H7 (cell line): Measurements from ENCODE around the gene EIF1AY. TPM values are rescaled to one million over a fixed set of nuclear protein-coding genes. Genes with fewer than 3 reads are reported as not detected.
"Not testable (repeated sequence)": the region's sequence is repeated elsewhere in the genome, so short reads cannot be mapped to it uniquely, and the experiment has no call there.

Experiments
- DNase-seq: peaks from one replicate; pipeline ENCODE4 v3.0.0; 2012
- H3K27me3 ChIP-seq: 2 replicates; pipeline ENCODE4 v1.6.0; 2011; ENCODE audit warnings: mild to moderate bottlenecking, low read length; ENCODE audit not compliant: control insufficient read depth, insufficient read depth
- H3K36me3 ChIP-seq: replicated peaks from 2 replicates; pipeline ENCODE4 v1.5.1; 2011; ENCODE audit warnings: low read length; ENCODE audit not compliant: control insufficient read depth, insufficient read depth
- H3K4me3 ChIP-seq: 2 replicates; pipeline ENCODE4 v1.5.1; 2011; ENCODE audit warnings: low read depth, mild to moderate bottlenecking, control low read depth, low read length, moderate library complexity; ENCODE audit not compliant: insufficient read depth
- total RNA-seq: library from RNA; depleted of rRNA; stranded (reverse); fragments of >200 nt; shearing (Covaris generic); gene quantifications from 2 replicates; pipeline ENCODE4 v1.2.3, GENCODE V29; 2014; rRNA removed

EIF1AY gene, protein sequence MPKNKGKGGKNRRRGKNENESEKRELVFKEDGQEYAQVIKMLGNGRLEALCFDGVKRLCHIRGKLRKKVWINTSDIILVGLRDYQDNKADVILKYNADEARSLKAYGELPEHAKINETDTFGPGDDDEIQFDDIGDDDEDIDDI
- not detected in 2 replicates for total RNA-seq

DNA sequence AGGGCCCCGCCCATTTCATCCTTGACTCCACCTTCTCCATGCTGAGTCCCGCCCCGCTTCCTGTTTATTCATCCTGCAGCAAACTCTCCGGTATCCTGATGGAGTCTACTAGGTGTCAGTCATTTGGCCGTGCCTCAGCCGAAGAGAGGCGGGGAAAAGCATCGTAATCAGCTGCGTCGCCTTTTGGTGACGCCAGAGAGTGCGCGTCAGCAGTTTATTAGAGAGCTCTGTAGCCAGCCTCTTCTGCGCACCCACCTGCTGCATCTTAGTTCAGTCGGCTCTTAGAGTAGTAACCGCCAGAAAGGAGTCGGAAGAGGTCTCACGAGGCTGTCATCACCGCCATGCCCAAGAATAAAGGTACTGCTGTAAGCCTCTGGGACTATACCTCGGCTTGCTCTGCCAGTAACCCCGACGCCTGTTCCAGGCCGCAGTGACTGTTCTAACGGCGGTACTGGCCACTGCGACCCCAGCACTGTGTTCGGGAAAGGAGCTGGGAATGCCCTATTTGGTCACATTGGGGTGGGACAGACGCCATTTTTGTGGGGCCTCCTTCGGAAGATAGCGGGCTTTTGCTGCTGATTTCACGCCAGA, at the start of gene EIF1AY:
EIF1AY (plus strand) TSS at position 246 of the 591 bp plus-strand sequence; CDS start at position 342, 96 bp downstream.
- Histone ChIP-seq H3K36me3 (no peaks in the 10 kb centered on the region), H3K4me3 (no peak within 1 kb of the TSS), H3K27me3 (no peaks in the 10 kb centered on the region)
- DNase-seq: no peak

- Histone ChIP-seq H3K4me3 (no peak overlapping the region), H3K36me3 (no peaks in the 10 kb centered on the region), H3K27me3 (no peaks in the 10 kb centered on the region)
- no peak for DNase-seq
Measured at GRCh38 chrY:20528435-20528834, 47.1 kb upstream of the EIF1AY start.

- Histone ChIP-seq H3K36me3 (no peaks in the 10 kb centered on the region), H3K27me3 (no peaks in the 10 kb centered on the region), H3K4me3 (no peak overlapping the region)
- DNase-seq: no peak
Measured at GRCh38 chrY:20538186-20538585, 37.4 kb upstream of the EIF1AY start.

DNA sequence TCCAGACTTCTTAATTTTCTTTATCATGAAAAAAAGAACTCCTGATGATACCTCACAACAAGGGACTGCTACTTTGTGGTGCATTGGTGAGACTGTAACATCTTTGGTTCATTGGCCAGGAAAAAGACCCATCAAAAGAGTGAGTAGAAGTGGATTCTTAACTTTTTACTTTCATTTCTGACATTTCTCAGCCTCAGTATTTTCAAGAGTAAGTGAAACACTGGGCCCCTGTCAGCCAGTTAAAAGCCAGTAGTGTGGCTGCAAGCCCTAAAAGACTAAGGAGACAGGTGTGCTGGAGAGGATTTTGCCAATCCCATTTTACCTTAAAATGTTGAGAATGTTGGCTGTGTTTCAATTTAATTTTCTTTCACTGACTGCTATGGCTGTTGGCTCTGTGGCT, 36.6 kb upstream of the EIF1AY start:
- Histone ChIP-seq H3K4me3 (no peak overlapping the region), H3K36me3 (no peaks in the 10 kb centered on the region), H3K27me3 (no peaks in the 10 kb centered on the region)
- no peak for DNase-seq

GRCh38 chrY:20544451-20544960, 31.1 kb upstream of the EIF1AY start:
- Histone ChIP-seq H3K36me3 (no peaks in the 10 kb centered on the region), H3K27me3 (no peaks in the 10 kb centered on the region), H3K4me3 (no peak overlapping the region)
- no peak for DNase-seq

DNA sequence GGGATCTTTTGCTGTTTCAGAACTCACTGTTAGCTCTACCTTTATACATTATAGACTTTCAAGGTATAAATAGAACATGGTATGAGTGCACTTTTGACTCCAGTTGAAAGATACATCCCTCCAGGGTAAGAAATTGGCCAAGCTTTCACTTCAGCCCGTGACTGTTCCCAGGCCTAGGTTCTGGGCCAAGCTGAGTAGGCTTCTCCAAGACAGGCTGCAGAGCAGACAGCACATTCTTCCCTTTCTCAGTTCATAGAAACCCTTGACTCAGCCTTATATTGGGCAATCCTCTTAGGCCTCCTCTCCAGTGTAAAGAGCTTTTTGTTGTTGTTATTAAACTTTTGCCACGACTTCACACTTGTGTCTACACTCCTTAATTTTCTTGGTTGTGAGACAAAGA, 29.5 kb upstream of the EIF1AY start:
- DNase-seq: no peak
- no peak overlapping the region for H3K4me3 ChIP-seq
- H3K27me3 ChIP-seq: no peaks in the 10 kb centered on the region
- no peaks in the 10 kb centered on the region for H3K36me3 ChIP-seq

- no peaks in the 10 kb centered on the region for H3K27me3 ChIP-seq
- H3K36me3 ChIP-seq: no peaks in the 10 kb centered on the region
- no peak overlapping the region for H3K4me3 ChIP-seq
- no peak for DNase-seq
Measured at GRCh38 chrY:20549289-20549688, 26.3 kb upstream of the EIF1AY start.

- H3K36me3 ChIP-seq: no peaks in the 10 kb centered on the region
- H3K4me3 ChIP-seq: no peak overlapping the region
- H3K27me3 ChIP-seq: no peaks in the 10 kb centered on the region
- no peak for DNase-seq
Measured at GRCh38 chrY:20551840-20552239, 23.7 kb upstream of the EIF1AY start.

- DNase-seq, H3K4me3 ChIP-seq, H3K36me3 ChIP-seq, H3K27me3 ChIP-seq: not testable (repeated sequence)
Measured at GRCh38 chrY:20552764-20553323, 22.7 kb upstream of the EIF1AY start.

DNA sequence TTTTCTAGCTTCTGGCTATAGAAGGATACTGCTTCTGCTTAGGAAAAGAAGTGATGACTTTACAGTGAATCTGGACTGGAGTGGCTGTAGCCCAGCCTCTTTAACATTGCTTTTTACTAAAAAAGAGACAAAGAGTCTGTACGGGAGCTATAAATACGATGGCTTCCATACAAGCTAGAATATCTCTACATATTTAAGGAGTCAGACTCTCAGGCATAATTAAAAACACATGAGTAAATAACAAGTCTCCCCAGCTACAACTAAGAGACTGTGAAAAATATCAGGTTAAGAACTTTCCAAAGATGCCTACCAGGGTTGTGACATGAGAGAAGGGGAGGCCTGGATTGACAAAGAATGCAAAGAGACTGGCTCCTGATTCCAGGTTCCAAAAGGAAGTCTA, 19.8 kb upstream of the EIF1AY start:
- Histone ChIP-seq H3K27me3 (no peaks in the 10 kb centered on the region), H3K4me3 (no peak overlapping the region), H3K36me3 (no peaks in the 10 kb centered on the region)
- DNase-seq: no peak

DNA sequence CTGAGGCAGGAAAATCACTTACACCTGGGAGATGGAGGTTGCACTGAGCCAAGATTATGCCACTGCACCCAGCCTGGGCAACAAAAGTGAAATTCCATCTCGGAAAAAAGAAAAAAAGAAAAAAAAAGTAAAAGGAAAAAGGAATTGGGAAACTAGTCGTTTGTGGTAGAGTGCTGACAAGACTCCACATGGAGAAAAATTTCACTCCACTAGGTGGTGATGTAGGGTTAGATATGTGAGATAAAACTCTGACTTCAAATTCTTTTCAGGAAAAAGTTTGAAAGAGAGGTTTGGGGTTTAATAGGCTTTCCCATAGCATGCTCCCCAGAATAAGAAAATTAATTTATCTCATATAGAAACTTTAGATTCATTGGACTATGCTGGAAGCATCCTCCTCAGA, 16.9 kb upstream of the EIF1AY start:
- no peak overlapping the region for H3K4me3 ChIP-seq
- no peak for DNase-seq
- no peaks in the 10 kb centered on the region for H3K27me3 ChIP-seq
- H3K36me3 ChIP-seq: no peaks in the 10 kb centered on the region

DNA sequence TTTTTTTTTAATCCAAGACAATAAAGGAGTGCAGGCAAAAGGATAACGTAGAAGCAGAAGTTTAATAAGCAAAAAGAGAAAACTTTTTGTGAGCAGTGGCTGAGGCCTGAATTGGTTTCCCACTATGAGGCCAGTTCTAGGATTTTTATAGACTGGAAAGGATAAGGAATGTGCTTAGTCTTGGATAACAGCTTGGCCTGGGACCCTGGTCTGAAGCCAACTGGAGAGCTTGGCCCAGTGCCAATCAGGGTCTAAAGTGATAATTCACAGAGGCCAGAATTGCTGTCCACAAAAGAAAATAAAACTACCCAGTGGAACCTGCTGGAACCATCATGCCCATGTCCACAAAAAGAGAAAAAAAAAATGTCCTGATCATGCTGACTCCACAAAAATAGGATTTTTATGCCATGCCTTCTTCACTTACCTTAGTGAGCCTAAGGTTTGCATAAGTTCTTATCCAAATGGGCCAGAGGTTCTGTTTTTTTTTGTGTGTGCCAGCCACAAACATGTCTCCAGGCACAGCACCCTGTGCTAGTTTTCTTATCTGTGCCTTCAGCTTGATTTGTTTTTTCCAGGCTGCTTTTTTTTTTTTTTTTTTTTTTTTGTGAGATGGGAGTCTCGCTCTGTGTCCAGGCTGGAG, 15.6 kb upstream of the EIF1AY start:
- no peaks in the 10 kb centered on the region for H3K27me3 ChIP-seq
- no peak for DNase-seq
- no peak overlapping the region for H3K4me3 ChIP-seq
- no peaks in the 10 kb centered on the region for H3K36me3 ChIP-seq

- Histone ChIP-seq H3K36me3 (no peaks in the 10 kb centered on the region), H3K4me3 (no peak overlapping the region), H3K27me3 (no peaks in the 10 kb centered on the region)
- no peak for DNase-seq
Measured at GRCh38 chrY:20571306-20571705, 4.3 kb upstream of the EIF1AY start.

DNA sequence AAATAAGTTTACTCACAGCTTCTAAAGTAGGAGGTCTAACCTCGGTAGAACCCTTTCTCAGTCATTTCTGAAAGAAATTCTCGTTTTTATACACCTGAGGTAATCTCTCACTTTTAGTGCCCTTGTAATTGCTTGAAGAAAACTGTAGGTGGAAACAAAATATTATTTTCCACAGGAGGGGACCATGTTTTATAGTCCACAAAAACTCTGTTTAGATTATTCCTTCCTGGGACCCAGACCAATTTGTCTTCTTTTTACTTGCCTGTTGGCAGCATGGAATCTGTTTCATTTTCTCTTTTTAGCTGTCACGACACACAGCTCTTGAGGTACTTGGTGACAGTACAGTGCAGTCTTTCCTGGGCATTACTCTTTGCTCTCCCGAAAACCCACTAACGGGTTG, 930 bp downstream of the EIF1AY start:
- DNase-seq: no peak
- Histone ChIP-seq H3K27me3 (no peaks in the 10 kb centered on the region), H3K36me3 (no peaks in the 10 kb centered on the region), H3K4me3 (no peak overlapping the region)

- H3K4me3 ChIP-seq: no peak overlapping the region
- H3K36me3 ChIP-seq: no peaks in the 10 kb centered on the region
- no peaks in the 10 kb centered on the region for H3K27me3 ChIP-seq
- no peak for DNase-seq
Measured at GRCh38 chrY:20578206-20578605, 2.6 kb downstream of the EIF1AY start.
